Breast epithelium (tissue), 3 donors: ENCODE measurements around the gene KREMEN2.
"Not testable (repeated sequence)": the region's sequence is repeated elsewhere in the genome, so short reads cannot be mapped to it uniquely, and the experiment has no call there.

Experiments
- CTCF ChIP-seq, 3 donors: fragments of 450-650 bp; IDR thresholded peaks; one replicate each; pipeline ENCODE4 v1.5.1; 2016 to 2017; ENCODE audit warnings: antibody characterized with exemption in 3 of 3, mild to moderate bottlenecking in 3 of 3, moderate library complexity in 3 of 3
- POLR2A ChIP-seq: fragments of 450-650 bp; IDR thresholded peaks from one replicate; pipeline ENCODE4 v1.6.1; 2016; ENCODE audit warnings: antibody characterized with exemption, mild to moderate bottlenecking, moderate library complexity
- POLR2AphosphoS5 ChIP-seq, 3 donors: sonication (generic); formaldehyde crosslinking; IDR thresholded peaks; one replicate each; pipeline ENCODE4 v1.6.1; 2017; ENCODE audit warnings: antibody characterized with exemption in 3 of 3

DNA sequence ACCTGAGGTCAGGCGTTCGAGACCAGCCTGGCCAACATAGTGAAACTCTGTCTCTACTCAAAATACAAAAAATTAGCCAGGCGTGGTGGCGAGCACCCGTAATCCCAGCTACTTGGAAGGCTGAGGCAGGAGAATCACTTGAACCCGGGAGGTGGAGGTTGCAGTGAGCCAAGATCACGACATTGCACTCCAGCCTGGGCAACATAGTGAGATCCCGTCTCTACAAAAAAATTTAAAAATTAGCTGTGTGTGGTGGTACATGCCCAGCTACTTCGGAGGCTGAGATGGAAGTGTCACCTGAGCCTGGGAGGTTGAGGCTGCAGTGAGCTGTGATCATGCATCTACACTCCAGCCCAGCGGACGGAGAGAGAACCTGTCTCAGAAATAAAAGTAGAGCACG is 20.4 kb upstream of the KREMEN2 start:
- TF ChIP-seq CTCF (IDR thresholded peaks at IDR 0.05); POLR2A; POLR2AphosphoS5 (IDR thresholded peaks at IDR 0.05): not testable (repeated sequence)
